ENCODE measurements around the gene P2RX3.

Gene P2RX3

GRCh38 chr11:57391539-57391938 lies 53.4 kb downstream of the P2RX3 start:
- no peak for TF ChIP-seq CTCF (IDR thresholded peaks at IDR 0.05; ENCODE audit: insufficient read depth, low read depth, low read length, missing control alignments)
- no peak overlapping the region for H3K4me3 ChIP-seq (ENCODE audit: low read length)
- no peak for DNase-seq (ENCODE audit: low read depth)

- no peak for DNase-seq (ENCODE audit: low read depth)
- TF ChIP-seq CTCF (IDR thresholded peaks at IDR 0.05; ENCODE audit: insufficient read depth, low read depth, low read length, missing control alignments), result no peak
- H3K4me3 ChIP-seq (ENCODE audit: low read length), result no peak overlapping the region
Measured at GRCh38 chr11:57392066-57392762, 54.1 kb downstream of the P2RX3 start.

- no peak for TF ChIP-seq CTCF (IDR thresholded peaks at IDR 0.05; ENCODE audit: insufficient read depth, low read depth, low read length, missing control alignments)
- DNase-seq (ENCODE audit: low read depth), result no peak
- H3K4me3 ChIP-seq (ENCODE audit: low read length), result no peak overlapping the region
Measured at GRCh38 chr11:57392763-57393105, 54.6 kb downstream of the P2RX3 start.

- H3K4me3 ChIP-seq (ENCODE audit: low read length), result no peak overlapping the region
- TF ChIP-seq CTCF (IDR thresholded peaks at IDR 0.05; ENCODE audit: insufficient read depth, low read depth, low read length, missing control alignments), result no peak
- no peak for DNase-seq (ENCODE audit: low read depth)
Measured at GRCh38 chr11:57394203-57394965, 56.2 kb downstream of the P2RX3 start.

- H3K4me3 ChIP-seq (ENCODE audit: low read length), result no peak overlapping the region
- DNase-seq (ENCODE audit: low read depth), result no peak
- no peak for TF ChIP-seq CTCF (IDR thresholded peaks at IDR 0.05; ENCODE audit: insufficient read depth, low read depth, low read length, missing control alignments)
Measured at GRCh38 chr11:57395905-57396623, 57.9 kb downstream of the P2RX3 start.

- no peak for TF ChIP-seq CTCF (IDR thresholded peaks at IDR 0.05; ENCODE audit: insufficient read depth, low read depth, low read length, missing control alignments)
- DNase-seq (ENCODE audit: low read depth), result no peak
Measured at GRCh38 chr11:57396744-57397143, 58.6 kb downstream of the P2RX3 start.

More at GRCh38 chr11:57396744-57397143, 58.6 kb downstream of the P2RX3 start:
- no peak overlapping the region for H3K4me3 ChIP-seq (ENCODE audit: low read length)
